HUDEP-2 (cell line): ENCODE measurements around the gene COG6.

Source experiments
- DNase-seq, 76 experiments: peaks; one replicate each; lab custom pipeline; 2025; ENCODE audit not compliant: unreplicated experiment in 76 of 76; lab: John Stamatoyannopoulos, UW

The COG6 gene

GRCh38 chr13:39675904-39676303 is 20.4 kb downstream of the COG6 start:
- DNase-seq, result no peak

- peak in 23 of 76 experiments; percentile 0 to 33 (median 14) for DNase-seq
These were observed 20.9 kb downstream of the COG6 start for GRCh38 chr13:39676315-39676876.

GRCh38 chr13:39682310-39682709 is 26.8 kb downstream of the COG6 start:
- no peak for DNase-seq

GRCh38 chr13:39682788-39683187 is 27.3 kb downstream of the COG6 start:
- DNase-seq, result no peak

GRCh38 chr13:39684531-39685137 is 29.2 kb downstream of the COG6 start:
- DNase-seq, result peak in 6 of 76 experiments; percentile 2 to 23 (median 8)

- no peak for DNase-seq
These were observed 30.2 kb downstream of the COG6 start for GRCh38 chr13:39685652-39686051.

- DNase-seq, result no peak
These were observed 32.8 kb downstream of the COG6 start for GRCh38 chr13:39688278-39688677.

- no peak for DNase-seq
These were observed 33.4 kb downstream of the COG6 start for GRCh38 chr13:39688699-39689405.

GRCh38 chr13:39692660-39693438 is 37.4 kb downstream of the COG6 start:
- no peak for DNase-seq

- DNase-seq, result no peak
These were observed 43.8 kb downstream of the COG6 start for GRCh38 chr13:39699274-39699673.

- DNase-seq, result no peak
These were observed 57.2 kb downstream of the COG6 start for GRCh38 chr13:39712626-39713025.

GRCh38 chr13:39729156-39729555 is 73.7 kb downstream of the COG6 start:
- DNase-seq, result no peak

- DNase-seq, result no peak
These were observed 79.5 kb downstream of the COG6 start for GRCh38 chr13:39734952-39735351.

- DNase-seq, result no peak
These were observed 81.6 kb downstream of the COG6 start for GRCh38 chr13:39737047-39737446.

- no peak for DNase-seq
These were observed 85.3 kb downstream of the COG6 start for GRCh38 chr13:39740761-39741160.

- DNase-seq, result no peak
These were observed 93.5 kb downstream of the COG6 start for GRCh38 chr13:39748961-39749360.

GRCh38 chr13:39749528-39749927 is 94.1 kb downstream of the COG6 start:
- DNase-seq, result no peak

- DNase-seq, result no peak
These were observed 96.3 kb downstream of the COG6 start for GRCh38 chr13:39751805-39752204.

GRCh38 chr13:39760521-39760920 is 105.1 kb downstream of the COG6 start:
- no peak for DNase-seq

- peak in 27 of 76 experiments; percentile 1 to 42 (median 13) for DNase-seq
These were observed 110.5 kb downstream of the COG6 start for GRCh38 chr13:39765801-39766463.
